K562 (cell line): Measurements from ENCODE around the gene ACTBL2. TPM values are rescaled to one million over a fixed set of nuclear protein-coding genes. Genes with fewer than 3 reads are reported as not detected.

ENCODE experiments used
- ATF2 ChIP-seq: sonication (generic); formaldehyde crosslinking; IDR thresholded peaks from 2 replicates; pipeline ENCODE4 v1.8.1; 2022; ENCODE audit warnings: missing genetic modification reagents
- C11orf30 ChIP-seq: fragments of 450-650 bp; IDR thresholded peaks from 2 replicates; pipeline ENCODE4 v1.6.1; 2016; ENCODE audit warnings: low read depth, mild to moderate bottlenecking
- CBX8 ChIP-seq: fragments of 200-600 bp; sonication (generic); IDR thresholded peaks from 2 replicates; pipeline ENCODE4 v1.6.1; 2012; ENCODE audit warnings: borderline replicate concordance, mixed run types, low read depth, mild to moderate bottlenecking, moderate library complexity, mixed read lengths, low read length, control low read depth, inconsistent platforms; ENCODE audit not compliant: poor library complexity, severe bottlenecking; ENCODE audit errors: extremely low read depth
- CC2D1A ChIP-seq: fragments of 450-650 bp; IDR thresholded peaks from 2 replicates; pipeline ENCODE4 v1.6.1; 2017; ENCODE audit warnings: mild to moderate bottlenecking
- CHD4 ChIP-seq: fragments of 200-600 bp; sonication (generic); IDR thresholded peaks from 3 replicates; pipeline ENCODE4 v1.6.1; 2012; ENCODE audit warnings: low read depth, mild to moderate bottlenecking, mixed read lengths, low read length, inconsistent platforms; ENCODE audit not compliant: insufficient read depth, insufficient replicate concordance, poor library complexity, severe bottlenecking
- DIDO1 ChIP-seq: fragments of 450-650 bp; IDR thresholded peaks from 2 replicates; pipeline ENCODE4 v1.6.1; 2016; ENCODE audit warnings: low read depth, missing biosample characterization, missing genetic modification characterization
- EHMT2 ChIP-seq: fragments of 450-650 bp; IDR thresholded peaks from 2 replicates; pipeline ENCODE4 v1.6.1; 2018; ENCODE audit warnings: antibody characterized with exemption
- EZH2 ChIP-seq: IDR thresholded peaks from 2 replicates; pipeline ENCODE4 v1.6.1; 2012; ENCODE audit warnings: low read depth, mild to moderate bottlenecking, inconsistent platforms, low read length, borderline replicate concordance
- FOSL1 ChIP-seq: fragments of 200-800 bp; sonication (Bioruptor generic); conservative IDR thresholded peaks from 2 replicates; pipeline ENCODE4 v1.6.1; 2016; ENCODE audit warnings: missing genetic modification characterization, missing compliant biosample characterization
- KAT2B ChIP-seq: IDR thresholded peaks from one replicate; pipeline ENCODE4 v1.6.1; 2012; ENCODE audit warnings: low read depth, mild to moderate bottlenecking, control low read depth, inconsistent platforms, low read length, moderate library complexity
- KDM1A ChIP-seq, 2 experiments: fragments of 450-650 bp; IDR thresholded peaks; 2 replicates each; pipeline ENCODE4 v1.6.1; 2016; ENCODE audit warnings: mild to moderate bottlenecking in 2 of 2
- L3MBTL2 ChIP-seq: fragments of 450-650 bp; IDR thresholded peaks from 2 replicates; pipeline ENCODE4 v1.6.1; 2016; ENCODE audit warnings: mild to moderate bottlenecking, moderate library complexity
- MEF2D ChIP-seq: conservative IDR thresholded peaks from 2 replicates; pipeline ENCODE4 v1.6.1; 2016; ENCODE audit warnings: low read depth, missing genetic modification characterization, missing compliant biosample characterization
- OTX1 ChIP-seq: fragments of 450-650 bp; formaldehyde crosslinking; IDR thresholded peaks from 2 replicates; pipeline ENCODE4 v1.4.0; 2022; ENCODE audit warnings: mild to moderate bottlenecking
- SAFB2 ChIP-seq: fragments of 200-400 bp; formaldehyde crosslinking; IDR thresholded peaks from 2 replicates; pipeline ENCODE4 v1.6.1; 2018; ENCODE audit warnings: borderline replicate concordance, low read length, low read depth, moderate library complexity; ENCODE audit not compliant: severe bottlenecking
- TCF3 ChIP-seq: sonication (generic); formaldehyde crosslinking; IDR thresholded peaks from 2 replicates; pipeline ENCODE4 v1.4.0; 2020; ENCODE audit warnings: mild to moderate bottlenecking, missing genetic modification reagents
- ZBTB17 ChIP-seq: fragments of 450-650 bp; formaldehyde crosslinking; IDR thresholded peaks from 2 replicates; pipeline ENCODE4 v1.4.0; 2020; ENCODE audit warnings: mild to moderate bottlenecking
- ZNF699 ChIP-seq: fragments of 250-450 bp; sonication (Bioruptor Pico); IDR thresholded peaks from 2 replicates; pipeline ENCODE4 v1.8.0; 2021; ENCODE audit warnings: mild to moderate bottlenecking, moderate library complexity; ENCODE audit not compliant: insufficient replicate concordance
- polyA plus RNA-seq, 8 experiments: library from polyadenylated mRNA; depleted of rRNA in 4 of 8; stranded (reverse) in 5 of 8; unstranded in 3 of 8; fragments of >200 nt; fragmentation: Nextera tagmentation in 2 of 8; fragmentation: Illumina TruSeq in 1 of 8; extraction: Ambion mirVana in 2 of 8; extraction: Trizol in 1 of 8; gene quantifications; 2 replicates each; pipeline versions ENCODE4 v1.2.1 to v1.2.3, GENCODE V29; 2011 to 2014; ENCODE audit warnings: inconsistent platforms in 1 of 8, missing spikeins in 1 of 8
- total RNA-seq, 7 experiments: library from RNA; depleted of rRNA in 6 of 7; stranded (reverse); fragments of >200 nt in 6 of 7; fragmentation: Illumina TruSeq in 2 of 7; extraction: Trizol in 2 of 7; gene quantifications; 2 replicates each; pipeline versions ENCODE4 v1.2.1 to v1.2.3, GENCODE V29; 2011 to 2021; ENCODE audit warnings: low replicate concordance in 1 of 7
- TF ChIP-seq, protein P1 (sequence below): fragments of 250-450 bp; sonication (Bioruptor Pico); IDR thresholded peaks from 2 replicates; pipeline ENCODE4 v1.8.0; 2021; ENCODE audit warnings: borderline replicate concordance, mild to moderate bottlenecking, moderate library complexity; ENCODE audit not compliant: poor library complexity, severe bottlenecking

The ACTBL2 gene
- total and polyA plus RNA-seq, 9 of the 15 experiments (the other 6 are each of a cell fraction or from before 2014, with no cell fraction given): not detected

GRCh38 chr5:57494104-57495098 lies 11.8 kb upstream of the ACTBL2 start (continued):
- TF ChIP-seq CC2D1A (no peak), KDM1A (IDR thresholded peaks at IDR 0.05) (no peak), KAT2B (no peak), MEF2D (tag) (no peak), ZNF699 (no peak), FOSL1 (tag) (peak; percentile 95), TCF3 (peak; percentile 31; the same call in 1 of the 2 replicates), ATF2 (CRISPR knock-in tag) (no peak), CBX8 (no peak), C11orf30 (peak; percentile 22; the same call in 1 of the 2 replicates), OTX1 (no peak), SAFB2 (no peak), EZH2 (no peak), CHD4 (no peak), L3MBTL2 (peak; percentile 35; the same call in 1 of the 2 replicates), DIDO1 (no peak), ZBTB17 (CRISPR knock-in tag) (0 out of 2 replicates have a peak, but pooled peaks have one; percentile 25), EHMT2 (0 out of 2 replicates have a peak, but pooled peaks have one; percentile 52)
- TF ChIP-seq, protein P1, sequence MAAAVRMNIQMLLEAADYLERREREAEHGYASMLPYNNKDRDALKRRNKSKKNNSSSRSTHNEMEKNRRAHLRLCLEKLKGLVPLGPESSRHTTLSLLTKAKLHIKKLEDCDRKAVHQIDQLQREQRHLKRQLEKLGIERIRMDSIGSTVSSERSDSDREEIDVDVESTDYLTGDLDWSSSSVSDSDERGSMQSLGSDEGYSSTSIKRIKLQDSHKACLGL: no peak
